Fibroblast of skin of abdomen (primary cell): ENCODE measurements around the gene DOK7.

Source experiments
- DNase-seq: peaks from one replicate; pipeline ENCODE4 v3.0.0-alpha.2; 2013

The DOK7 gene

GRCh38 chr4:3475713-3476260 is 12.7 kb downstream of the DOK7 start:
- no peak for DNase-seq

GRCh38 chr4:3476341-3476747 is 13.2 kb downstream of the DOK7 start:
- no peak for DNase-seq

- DNase-seq = no peak
Measured at GRCh38 chr4:3476936-3477749, 14.0 kb downstream of the DOK7 start.

- DNase-seq = no peak
Measured at GRCh38 chr4:3477750-3478430, 14.8 kb downstream of the DOK7 start.

GRCh38 chr4:3478446-3479357 is 15.6 kb downstream of the DOK7 start:
- no peak for DNase-seq

GRCh38 chr4:3479358-3480101 is 16.4 kb downstream of the DOK7 start:
- DNase-seq = no peak

GRCh38 chr4:3480528-3481112 is 17.5 kb downstream of the DOK7 start:
- DNase-seq = peak; percentile 56

GRCh38 chr4:3481113-3481531 is 18.0 kb downstream of the DOK7 start:
- no peak for DNase-seq

GRCh38 chr4:3481783-3482393 is 18.8 kb downstream of the DOK7 start:
- DNase-seq = no peak

- no peak for DNase-seq
Measured at GRCh38 chr4:3482707-3483106, 19.6 kb downstream of the DOK7 start.

- DNase-seq = peak; percentile 33
Measured at GRCh38 chr4:3483471-3483921, 20.4 kb downstream of the DOK7 start.

GRCh38 chr4:3484057-3484973 is 21.2 kb downstream of the DOK7 start:
- no peak for DNase-seq

- DNase-seq = no peak
Measured at GRCh38 chr4:3485011-3485791, 22.1 kb downstream of the DOK7 start.

- DNase-seq = no peak
Measured at GRCh38 chr4:3485886-3486540, 22.9 kb downstream of the DOK7 start.

- no peak for DNase-seq
Measured at GRCh38 chr4:3486541-3487540, 23.7 kb downstream of the DOK7 start.

- no peak for DNase-seq
Measured at GRCh38 chr4:3487861-3488260, 24.8 kb downstream of the DOK7 start.

GRCh38 chr4:3488820-3489219 is 25.7 kb downstream of the DOK7 start:
- DNase-seq = no peak
